AG04449 (cell line): ENCODE data around the gene SRRM5.
A peak's percentile ranks its signal among the peaks of the same experiment; 100 is the strongest.

Experiments
- CTCF ChIA-PET: fragments of 350-600 bp; formaldehyde crosslinking; extraction: SDS; loops from one replicate; lab custom pipeline; 2021; ENCODE audit warnings: antibody characterized with exemption; lab: Yijun Ruan, JAX
- POLR2A ChIA-PET: fragments of 400-600, 350-600 bp; formaldehyde crosslinking; extraction: SDS; loops from one replicate; lab custom pipeline; 2020; ENCODE audit warnings: antibody characterized with exemption, inconsistent platforms; lab: Yijun Ruan, JAX
- DNase-seq: peaks from one replicate; pipeline ENCODE4 v3.0.0-alpha.2; 2010; ENCODE audit warnings: low read depth, low spot score
- H3K4me3 ChIP-seq: 2 replicates; pipeline ENCODE4 v1.5.1; 2011; ENCODE audit warnings: low read depth, mild to moderate bottlenecking, control low read depth, low read length
- TF ChIP-seq, protein P1 (sequence below): IDR thresholded peaks from one replicate; pipeline ENCODE4 v1.5.1; 2011; ENCODE audit warnings: mild to moderate bottlenecking, moderate library complexity, low read length, control low read depth, inconsistent platforms; ENCODE audit not compliant: insufficient read depth; ENCODE audit errors: missing control alignments

The SRRM5 gene, protein sequence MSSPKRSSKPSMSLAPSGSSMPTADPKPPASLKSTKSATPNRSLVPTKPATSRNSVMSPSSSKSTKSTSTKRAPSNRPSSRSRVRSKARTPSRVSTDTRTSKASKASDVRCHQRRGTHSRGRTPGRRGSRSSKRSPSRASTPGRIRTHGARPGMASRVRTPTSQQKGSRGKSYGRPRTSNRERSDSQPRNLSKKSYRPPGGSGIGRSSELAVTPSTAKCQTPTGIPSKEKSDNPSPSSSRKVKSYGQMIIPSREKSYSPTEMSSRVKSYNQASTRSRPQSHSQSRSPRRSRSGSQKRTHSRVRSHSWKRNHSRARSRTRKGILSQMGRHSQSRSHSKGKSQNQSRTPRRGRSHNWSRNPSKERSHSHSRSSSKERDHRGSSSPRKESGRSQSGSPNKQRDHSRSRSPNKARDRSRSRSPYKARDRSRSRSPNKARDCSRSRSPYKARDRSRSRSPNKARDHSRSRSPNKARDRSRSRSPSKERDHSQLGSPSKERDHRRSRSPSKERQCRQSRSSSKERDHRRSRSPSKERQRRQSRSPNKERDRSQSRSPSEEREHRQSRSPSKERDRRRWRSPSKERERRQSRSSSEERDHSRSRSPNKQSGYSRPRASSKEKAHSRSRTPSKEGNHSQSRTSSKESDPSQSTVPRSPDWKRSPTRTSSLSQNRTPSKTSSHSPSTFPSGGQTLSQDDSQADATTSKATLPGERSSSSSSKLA

DNA sequence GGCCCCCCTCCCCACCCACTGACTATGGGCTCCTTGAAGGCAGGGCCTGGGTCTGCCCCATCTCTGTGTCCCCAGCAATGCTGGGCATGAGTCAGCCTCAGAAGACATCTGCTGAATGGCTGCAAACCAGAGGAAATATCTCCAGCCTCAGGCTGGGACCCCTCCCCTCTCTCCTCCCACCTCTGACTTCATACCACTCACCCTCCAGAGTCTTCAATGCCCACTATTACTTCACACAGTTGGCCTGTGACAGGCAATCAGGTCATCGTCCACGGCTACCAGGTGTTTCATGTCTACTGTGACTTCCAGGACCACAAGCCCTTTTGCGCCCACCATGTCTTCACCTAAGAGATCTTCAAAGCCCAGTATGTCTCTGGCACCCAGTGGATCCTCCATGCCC is at the start of gene SRRM5:
Gene SRRM5, plus strand, starts transcription at position 301 of the 400 bp plus-strand sequence. Its CDS starts 34 bp downstream, at position 335.
- H3K4me3 ChIP-seq: no peak within 1 kb of the TSS
- ChIA-PET CTCF (no interaction called here), POLR2A (no interaction called here)
- TF ChIP-seq, protein P1, sequence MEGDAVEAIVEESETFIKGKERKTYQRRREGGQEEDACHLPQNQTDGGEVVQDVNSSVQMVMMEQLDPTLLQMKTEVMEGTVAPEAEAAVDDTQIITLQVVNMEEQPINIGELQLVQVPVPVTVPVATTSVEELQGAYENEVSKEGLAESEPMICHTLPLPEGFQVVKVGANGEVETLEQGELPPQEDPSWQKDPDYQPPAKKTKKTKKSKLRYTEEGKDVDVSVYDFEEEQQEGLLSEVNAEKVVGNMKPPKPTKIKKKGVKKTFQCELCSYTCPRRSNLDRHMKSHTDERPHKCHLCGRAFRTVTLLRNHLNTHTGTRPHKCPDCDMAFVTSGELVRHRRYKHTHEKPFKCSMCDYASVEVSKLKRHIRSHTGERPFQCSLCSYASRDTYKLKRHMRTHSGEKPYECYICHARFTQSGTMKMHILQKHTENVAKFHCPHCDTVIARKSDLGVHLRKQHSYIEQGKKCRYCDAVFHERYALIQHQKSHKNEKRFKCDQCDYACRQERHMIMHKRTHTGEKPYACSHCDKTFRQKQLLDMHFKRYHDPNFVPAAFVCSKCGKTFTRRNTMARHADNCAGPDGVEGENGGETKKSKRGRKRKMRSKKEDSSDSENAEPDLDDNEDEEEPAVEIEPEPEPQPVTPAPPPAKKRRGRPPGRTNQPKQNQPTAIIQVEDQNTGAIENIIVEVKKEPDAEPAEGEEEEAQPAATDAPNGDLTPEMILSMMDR: no peak
- no peak for DNase-seq

DNA sequence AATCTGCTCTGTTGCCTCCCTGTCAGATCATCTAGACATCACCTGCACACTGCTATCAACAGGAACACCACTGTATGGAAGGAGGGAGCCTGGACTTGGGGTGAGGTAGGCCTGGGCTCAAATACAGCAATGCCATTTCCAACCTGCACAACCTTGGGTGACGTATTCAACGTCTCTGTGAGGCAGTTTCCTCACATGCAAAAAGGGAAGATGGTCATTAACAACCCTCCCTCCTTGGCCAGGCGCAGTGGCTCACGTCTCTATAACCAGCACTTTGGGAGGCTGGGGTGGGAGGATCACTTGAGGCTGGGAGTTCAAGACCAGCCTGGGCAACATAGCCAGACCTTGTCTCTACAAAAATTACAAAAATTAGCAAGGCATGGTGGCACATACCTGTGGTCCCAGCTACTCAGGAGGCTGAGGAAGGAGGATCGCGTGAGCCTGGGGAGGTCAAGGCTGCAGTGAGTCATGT is 49.6 kb upstream of the SRRM5 start:
- ChIA-PET POLR2A (interaction anchor here (0.9 kb wide), 1 partner anchor 29 kb away, joined by 3 read pairs; the partner anchor contains the start of gene ZNF575), CTCF (interaction anchor here (1.7 to 5.8 kb wide), 2 partner anchors 8 to 27 kb away, joined by 6 to 45 read pairs; no protein-coding TSS in a partner anchor)
- H3K4me3 ChIP-seq: no peak overlapping the region
- DNase-seq: no peak
- TF ChIP-seq, protein P1: no peak

DNA sequence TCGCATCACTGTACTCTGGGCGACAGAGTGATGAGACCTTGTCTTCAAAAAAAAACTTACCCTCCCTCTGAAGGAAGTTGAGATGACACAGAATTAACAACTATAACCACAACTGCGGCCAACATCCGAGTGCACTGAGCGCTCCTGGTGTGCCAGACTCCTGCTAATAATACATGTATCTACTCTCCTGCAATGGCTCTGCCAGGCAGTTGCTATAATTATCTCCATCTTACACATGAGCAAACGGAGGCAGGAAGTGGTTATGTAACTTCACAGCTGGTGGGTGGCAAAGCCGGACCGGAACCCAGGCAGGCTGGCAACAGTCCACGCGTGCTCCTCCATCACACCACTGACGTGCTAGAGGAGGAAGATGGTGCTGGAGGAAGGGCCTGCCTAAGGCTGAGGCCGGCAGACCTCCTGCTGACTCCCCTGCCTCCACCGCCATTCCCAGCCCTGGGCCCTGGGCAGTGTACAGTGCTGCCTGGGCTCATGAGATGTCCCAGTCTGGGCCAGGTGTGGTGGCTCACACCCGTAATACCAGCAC is 49.1 kb upstream of the SRRM5 start:
- no peak overlapping the region for H3K4me3 ChIP-seq
- DNase-seq: peak; percentile 76
- TF ChIP-seq, protein P1: no peak
- POLR2A ChIA-PET: interaction anchor here (0.8 to 0.9 kb wide), 2 partner anchors 26 to 30 kb away, joined by 3 read pairs; partner anchors contain the start of gene ZNF575
- CTCF ChIA-PET: interaction anchor here (1.7 to 5.8 kb wide), 2 partner anchors 9 to 27 kb away, joined by 6 to 45 read pairs; no protein-coding TSS in a partner anchor

DNA sequence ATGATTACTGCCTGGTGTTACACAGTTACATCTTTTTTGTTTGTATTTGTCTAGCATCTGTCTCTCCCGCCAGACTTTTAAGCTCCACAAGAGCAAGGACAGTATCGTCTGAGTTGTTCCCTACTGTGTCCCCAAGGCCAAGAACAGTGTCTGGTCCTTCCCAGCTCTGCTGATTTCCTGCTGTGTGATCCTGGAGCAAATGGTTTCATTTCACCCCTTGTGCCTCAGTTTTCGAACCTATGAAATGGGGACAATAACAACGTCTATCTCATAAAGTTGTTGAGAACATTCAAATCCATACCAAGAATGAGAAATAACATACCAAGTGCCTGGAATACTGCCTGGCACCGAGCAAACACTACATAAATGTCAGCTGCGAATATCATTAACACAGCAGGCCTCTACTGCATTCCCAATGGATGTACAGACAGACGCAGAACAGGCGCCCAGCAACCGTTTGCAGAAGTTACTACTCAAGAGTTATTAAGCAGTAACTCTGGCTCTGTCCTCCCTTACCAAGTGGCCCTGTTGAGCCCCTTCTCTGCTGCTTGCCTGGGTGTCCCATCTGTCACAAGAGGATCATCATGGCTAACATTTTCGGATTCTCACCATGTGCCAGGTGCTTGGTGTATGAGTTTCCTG is 48.0 kb upstream of the SRRM5 start:
- no peak overlapping the region for H3K4me3 ChIP-seq
- POLR2A ChIA-PET: no interaction called here
- TF ChIP-seq, protein P1: no peak
- CTCF ChIA-PET: interaction anchor here (0.8 to 5.8 kb wide), 3 partner anchors 9 to 28 kb away, joined by 3 to 45 read pairs (median 6); no protein-coding TSS in a partner anchor
- no peak for DNase-seq

DNA sequence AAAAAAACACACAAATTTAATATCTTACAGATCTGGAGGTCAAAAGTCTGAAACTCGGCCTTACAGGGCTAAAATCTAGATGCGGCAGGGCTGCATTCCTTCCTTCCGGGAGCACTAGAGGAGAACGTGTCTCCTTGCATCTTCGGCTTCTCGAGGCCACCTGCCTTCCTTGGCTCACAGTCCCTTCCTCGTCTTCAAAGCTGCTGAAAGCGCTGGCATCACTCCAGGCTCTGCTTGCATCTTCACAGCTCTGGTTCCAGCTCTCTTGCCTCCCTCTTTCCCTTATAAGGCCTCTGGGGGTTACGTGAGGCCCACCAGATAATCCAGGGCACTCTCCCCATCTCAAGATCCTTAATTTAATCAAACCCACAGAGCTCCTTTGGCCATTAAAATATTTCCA is 47.1 kb upstream of the SRRM5 start:
- no peak overlapping the region for H3K4me3 ChIP-seq
- ChIA-PET CTCF (interaction anchor here (0.6 to 5.8 kb wide), 3 partner anchors 11 to 117 kb away, joined by 3 to 45 read pairs (median 6); no protein-coding TSS in a partner anchor), POLR2A (interaction anchor here (0.6 kb wide), 1 partner anchor 29 kb away, joined by 4 read pairs; no protein-coding TSS in a partner anchor)
- no peak for DNase-seq
- TF ChIP-seq, protein P1: no peak
